ENCODE results near the gene OVCH1.

DNA sequence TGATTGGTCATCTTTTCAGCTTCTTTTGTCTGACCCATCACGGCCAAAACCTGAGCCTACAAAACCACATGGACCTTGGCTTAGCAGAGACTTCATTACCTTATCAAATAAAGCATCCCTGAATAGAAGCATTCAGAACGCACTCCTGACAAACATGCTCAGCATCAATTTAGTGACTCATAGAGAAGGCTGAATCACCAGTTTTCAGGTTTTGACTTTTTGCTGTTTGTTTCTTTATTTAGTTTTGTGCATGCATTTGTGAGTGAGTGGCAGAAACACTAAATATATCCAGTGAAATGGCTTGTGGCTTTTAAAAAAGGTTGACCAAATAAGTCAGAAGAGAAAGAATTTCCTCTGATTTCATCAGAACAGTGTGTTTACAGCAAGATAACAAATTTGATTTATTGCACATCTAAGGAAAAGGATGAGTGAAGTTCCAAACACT lies 19.0 kb upstream of the OVCH1 start:
- TF ChIP-seq POLR2A (IDR thresholded peaks at IDR 0.05): no peak
- TF ChIP-seq, protein P1, sequence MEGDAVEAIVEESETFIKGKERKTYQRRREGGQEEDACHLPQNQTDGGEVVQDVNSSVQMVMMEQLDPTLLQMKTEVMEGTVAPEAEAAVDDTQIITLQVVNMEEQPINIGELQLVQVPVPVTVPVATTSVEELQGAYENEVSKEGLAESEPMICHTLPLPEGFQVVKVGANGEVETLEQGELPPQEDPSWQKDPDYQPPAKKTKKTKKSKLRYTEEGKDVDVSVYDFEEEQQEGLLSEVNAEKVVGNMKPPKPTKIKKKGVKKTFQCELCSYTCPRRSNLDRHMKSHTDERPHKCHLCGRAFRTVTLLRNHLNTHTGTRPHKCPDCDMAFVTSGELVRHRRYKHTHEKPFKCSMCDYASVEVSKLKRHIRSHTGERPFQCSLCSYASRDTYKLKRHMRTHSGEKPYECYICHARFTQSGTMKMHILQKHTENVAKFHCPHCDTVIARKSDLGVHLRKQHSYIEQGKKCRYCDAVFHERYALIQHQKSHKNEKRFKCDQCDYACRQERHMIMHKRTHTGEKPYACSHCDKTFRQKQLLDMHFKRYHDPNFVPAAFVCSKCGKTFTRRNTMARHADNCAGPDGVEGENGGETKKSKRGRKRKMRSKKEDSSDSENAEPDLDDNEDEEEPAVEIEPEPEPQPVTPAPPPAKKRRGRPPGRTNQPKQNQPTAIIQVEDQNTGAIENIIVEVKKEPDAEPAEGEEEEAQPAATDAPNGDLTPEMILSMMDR (IDR thresholded peaks at IDR 0.05): no peak

Measured in adrenal gland (tissue), 5 donors.